ENCODE measurements around the gene GNAQ.

GRCh38 chr9:77752554-77752953 lies 279.1 kb downstream of the GNAQ start:
- TF ChIP-seq CTCF (IDR thresholded peaks at IDR 0.05) = no peak
- no peak for TF ChIP-seq POLR2A (IDR thresholded peaks at IDR 0.05)
- TF ChIP-seq POLR2AphosphoS5 (IDR thresholded peaks at IDR 0.05) = no peak
